Subcutaneous adipose tissue (tissue), 4 donors: Measurements from ENCODE around the gene RGS1. TPM values are rescaled to one million over a fixed set of nuclear protein-coding genes. Genes with fewer than 3 reads are reported as not detected.

ENCODE experiments used
- CTCF ChIP-seq: fragments of 450-650 bp; IDR thresholded peaks from one replicate; pipeline ENCODE4 v1.5.1; 2016; ENCODE audit warnings: low read depth, mild to moderate bottlenecking, control low read depth, antibody characterized with exemption, moderate library complexity
- total RNA-seq, 4 donors: library from RNA; depleted of rRNA; stranded (reverse); fragments of >200 nt; gene quantifications; one replicate each; pipeline ENCODE4 v1.1.0, GENCODE V29; 2016

Gene RGS1
- total RNA-seq, 4 donors from 2014 or later = 2.6 to 693 (median 77.0) TPM

GRCh38 chr1:192547501-192547900 is 28.1 kb upstream of the RGS1 start:
- no peak for TF ChIP-seq CTCF

GRCh38 chr1:192549937-192550336 is 25.6 kb upstream of the RGS1 start:
- TF ChIP-seq CTCF = no peak

- TF ChIP-seq CTCF = no peak
Observed at GRCh38 chr1:192550922-192551534, 24.5 kb upstream of the RGS1 start.

- no peak for TF ChIP-seq CTCF
Observed at GRCh38 chr1:192552760-192553191, 22.8 kb upstream of the RGS1 start.

- no peak for TF ChIP-seq CTCF
Observed at GRCh38 chr1:192553741-192554140, 21.8 kb upstream of the RGS1 start.

- TF ChIP-seq CTCF = no peak
Observed at GRCh38 chr1:192554904-192555303, 20.7 kb upstream of the RGS1 start.

- TF ChIP-seq CTCF = no peak
Observed at GRCh38 chr1:192555399-192555798, 20.2 kb upstream of the RGS1 start.
